ENCODE results near the gene IP6K3.

The IP6K3 gene

GRCh38 chr6:33683576-33684427 is 62.9 kb downstream of the IP6K3 start:
- TF ChIP-seq, protein P1, sequence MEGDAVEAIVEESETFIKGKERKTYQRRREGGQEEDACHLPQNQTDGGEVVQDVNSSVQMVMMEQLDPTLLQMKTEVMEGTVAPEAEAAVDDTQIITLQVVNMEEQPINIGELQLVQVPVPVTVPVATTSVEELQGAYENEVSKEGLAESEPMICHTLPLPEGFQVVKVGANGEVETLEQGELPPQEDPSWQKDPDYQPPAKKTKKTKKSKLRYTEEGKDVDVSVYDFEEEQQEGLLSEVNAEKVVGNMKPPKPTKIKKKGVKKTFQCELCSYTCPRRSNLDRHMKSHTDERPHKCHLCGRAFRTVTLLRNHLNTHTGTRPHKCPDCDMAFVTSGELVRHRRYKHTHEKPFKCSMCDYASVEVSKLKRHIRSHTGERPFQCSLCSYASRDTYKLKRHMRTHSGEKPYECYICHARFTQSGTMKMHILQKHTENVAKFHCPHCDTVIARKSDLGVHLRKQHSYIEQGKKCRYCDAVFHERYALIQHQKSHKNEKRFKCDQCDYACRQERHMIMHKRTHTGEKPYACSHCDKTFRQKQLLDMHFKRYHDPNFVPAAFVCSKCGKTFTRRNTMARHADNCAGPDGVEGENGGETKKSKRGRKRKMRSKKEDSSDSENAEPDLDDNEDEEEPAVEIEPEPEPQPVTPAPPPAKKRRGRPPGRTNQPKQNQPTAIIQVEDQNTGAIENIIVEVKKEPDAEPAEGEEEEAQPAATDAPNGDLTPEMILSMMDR (IDR thresholded peaks at IDR 0.05; ENCODE audit: low read depth, low read length): no peak
- Histone ChIP-seq H3K9me3 (ENCODE audit: severe bottlenecking) (no peaks in the 10 kb centered on the region), H3K36me3 (peaks cover 95% of the 10 kb centered on the region), H3K27me3 (ENCODE audit: insufficient read depth, low read depth, severe bottlenecking) (no peaks in the 10 kb centered on the region), H3K27ac (no peak overlapping the region), H3K4me3 (ENCODE audit: low read depth, low read length) (no peak overlapping the region)
- no peak for DNase-seq

GRCh38 chr6:33683051-33683571 is 63.6 kb downstream of the IP6K3 start:
- Histone ChIP-seq H3K36me3 (peaks cover 95% of the 10 kb centered on the region), H3K4me3 (ENCODE audit: low read depth, low read length) (no peak overlapping the region), H3K27me3 (ENCODE audit: insufficient read depth, low read depth, severe bottlenecking) (no peaks in the 10 kb centered on the region), H3K9me3 (ENCODE audit: severe bottlenecking) (no peaks in the 10 kb centered on the region), H3K27ac (no peak overlapping the region)
- DNase-seq: no peak
- TF ChIP-seq, protein P1 (IDR thresholded peaks at IDR 0.05; ENCODE audit: low read depth, low read length): no peak

- Histone ChIP-seq H3K36me3 (peaks cover 95% of the 10 kb centered on the region), H3K27ac (no peak overlapping the region)
- TF ChIP-seq, protein P1 (IDR thresholded peaks at IDR 0.05; ENCODE audit: low read depth, low read length): no peak
Observed at GRCh38 chr6:33682341-33682740, 64.4 kb downstream of the IP6K3 start.

DNA sequence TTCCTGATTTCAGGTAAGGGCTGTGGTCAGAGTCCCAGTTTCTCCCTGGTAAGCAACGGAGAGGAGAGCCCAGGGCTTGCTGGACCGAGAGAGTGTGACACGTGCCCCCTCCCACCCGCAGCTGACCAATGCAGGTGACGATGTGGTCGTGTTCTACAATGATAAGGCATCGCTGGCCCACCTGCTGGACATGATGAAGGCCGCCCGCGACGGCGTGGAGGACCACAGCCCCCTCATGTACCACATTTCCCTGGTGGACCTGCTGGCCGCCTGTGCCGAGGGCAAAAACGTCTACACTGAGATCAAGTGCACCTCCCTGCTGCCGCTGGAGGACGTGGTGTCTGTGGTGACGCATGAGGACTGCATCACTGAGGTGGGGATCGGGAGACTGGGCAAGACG is 66.9 kb downstream of the IP6K3 start:
- peaks cover 93% of the 10 kb centered on the region for H3K36me3 ChIP-seq

More at GRCh38 chr6:33682341-33682740, 64.4 kb downstream of the IP6K3 start:
- Histone ChIP-seq H3K4me3 (ENCODE audit: low read depth, low read length) (no peak overlapping the region), H3K9me3 (ENCODE audit: severe bottlenecking) (no peaks in the 10 kb centered on the region), H3K27me3 (ENCODE audit: insufficient read depth, low read depth, severe bottlenecking) (no peaks in the 10 kb centered on the region)
- no peak for DNase-seq

DNA sequence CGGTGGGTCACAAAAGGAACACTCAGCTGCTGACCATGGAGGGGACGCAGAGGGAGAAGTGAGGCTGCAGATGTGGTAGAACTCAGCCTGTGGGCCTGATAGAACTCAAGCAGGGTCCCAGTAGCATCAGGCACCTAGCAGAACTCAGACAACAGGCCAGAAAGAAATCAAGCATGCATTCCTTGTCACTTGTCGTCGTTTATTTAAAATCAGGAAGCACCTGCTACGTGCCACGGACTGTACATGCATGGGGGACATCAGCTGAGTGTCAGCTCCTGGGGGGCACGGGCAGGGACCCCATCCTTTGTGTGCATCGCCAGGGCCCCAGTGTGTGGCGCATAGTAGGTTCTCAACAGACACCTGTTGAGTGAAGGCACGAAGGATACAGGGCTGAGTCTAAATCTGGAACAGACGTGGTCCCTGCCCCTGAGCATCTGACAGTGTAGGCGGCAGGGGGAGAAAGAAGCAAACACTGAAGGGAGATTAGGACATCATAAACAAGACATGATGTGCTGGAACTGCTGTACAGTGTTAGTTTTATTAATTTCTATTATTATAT is 67.7 kb downstream of the IP6K3 start:
- H3K4me3 ChIP-seq (ENCODE audit: low read depth, low read length): no peak overlapping the region
- DNase-seq: no peak
- H3K27ac ChIP-seq: no peak overlapping the region
- peaks cover 93% of the 10 kb centered on the region for H3K36me3 ChIP-seq
- no peaks in the 10 kb centered on the region for H3K27me3 ChIP-seq (ENCODE audit: insufficient read depth, low read depth, severe bottlenecking)
- TF ChIP-seq, protein P1 (IDR thresholded peaks at IDR 0.05; ENCODE audit: low read depth, low read length): no peak
- no peaks in the 10 kb centered on the region for H3K9me3 ChIP-seq (ENCODE audit: severe bottlenecking)

More for the DNA sequence above, 66.9 kb downstream of the IP6K3 start:
- H3K4me3 ChIP-seq (ENCODE audit: low read depth, low read length): no peak overlapping the region
- DNase-seq: no peak
- no peak overlapping the region for H3K27ac ChIP-seq
- no peaks in the 10 kb centered on the region for H3K27me3 ChIP-seq (ENCODE audit: insufficient read depth, low read depth, severe bottlenecking)
- H3K9me3 ChIP-seq (ENCODE audit: severe bottlenecking): no peaks in the 10 kb centered on the region
- TF ChIP-seq, protein P1 (IDR thresholded peaks at IDR 0.05; ENCODE audit: low read depth, low read length): no peak
